Measurements from ENCODE around the gene SPTLC2.

SPTLC2 gene

DNA sequence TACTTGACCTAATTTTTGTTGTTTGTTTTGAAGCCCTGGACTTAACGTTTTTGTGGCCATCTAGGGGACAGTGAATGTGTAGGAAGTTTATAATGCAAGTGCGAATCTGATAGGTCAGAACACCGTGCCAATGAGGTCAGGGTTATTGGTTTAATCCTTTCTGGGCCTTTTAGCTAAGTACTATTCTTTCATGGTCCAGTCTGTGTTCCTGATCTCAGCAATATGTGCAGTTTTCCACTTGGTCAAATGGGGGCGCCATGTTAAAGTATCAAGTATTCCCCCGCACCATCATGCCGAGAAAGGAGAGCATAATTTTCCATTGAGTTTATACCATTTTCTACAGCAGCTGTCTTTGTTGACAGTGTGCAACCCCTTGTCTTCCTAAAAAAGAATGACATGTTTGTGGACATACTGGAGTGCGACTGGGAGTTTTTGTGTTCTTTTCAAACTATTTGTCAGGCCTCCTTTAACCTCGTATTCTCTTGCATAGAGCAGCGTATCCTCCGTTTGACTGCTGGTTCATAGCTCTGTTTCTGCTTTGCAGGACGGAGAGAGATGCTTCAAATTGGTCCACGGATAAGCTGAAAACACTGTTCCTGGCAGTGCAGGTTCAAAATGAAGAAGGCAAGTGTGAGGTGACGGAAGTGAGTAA, 157.2 kb downstream of the SPTLC2 start:
- DNase-seq (ENCODE audit: low read depth), result peak; percentile 90
- TF ChIP-seq, protein P1, sequence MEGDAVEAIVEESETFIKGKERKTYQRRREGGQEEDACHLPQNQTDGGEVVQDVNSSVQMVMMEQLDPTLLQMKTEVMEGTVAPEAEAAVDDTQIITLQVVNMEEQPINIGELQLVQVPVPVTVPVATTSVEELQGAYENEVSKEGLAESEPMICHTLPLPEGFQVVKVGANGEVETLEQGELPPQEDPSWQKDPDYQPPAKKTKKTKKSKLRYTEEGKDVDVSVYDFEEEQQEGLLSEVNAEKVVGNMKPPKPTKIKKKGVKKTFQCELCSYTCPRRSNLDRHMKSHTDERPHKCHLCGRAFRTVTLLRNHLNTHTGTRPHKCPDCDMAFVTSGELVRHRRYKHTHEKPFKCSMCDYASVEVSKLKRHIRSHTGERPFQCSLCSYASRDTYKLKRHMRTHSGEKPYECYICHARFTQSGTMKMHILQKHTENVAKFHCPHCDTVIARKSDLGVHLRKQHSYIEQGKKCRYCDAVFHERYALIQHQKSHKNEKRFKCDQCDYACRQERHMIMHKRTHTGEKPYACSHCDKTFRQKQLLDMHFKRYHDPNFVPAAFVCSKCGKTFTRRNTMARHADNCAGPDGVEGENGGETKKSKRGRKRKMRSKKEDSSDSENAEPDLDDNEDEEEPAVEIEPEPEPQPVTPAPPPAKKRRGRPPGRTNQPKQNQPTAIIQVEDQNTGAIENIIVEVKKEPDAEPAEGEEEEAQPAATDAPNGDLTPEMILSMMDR (conservative IDR thresholded peaks at IDR 0.05; ENCODE audit: low read depth, low read length), result peak; percentile 86
- peak overlapping the region; percentile 94 for H3K4me3 ChIP-seq (ENCODE audit: low read depth, low read length)

DNA sequence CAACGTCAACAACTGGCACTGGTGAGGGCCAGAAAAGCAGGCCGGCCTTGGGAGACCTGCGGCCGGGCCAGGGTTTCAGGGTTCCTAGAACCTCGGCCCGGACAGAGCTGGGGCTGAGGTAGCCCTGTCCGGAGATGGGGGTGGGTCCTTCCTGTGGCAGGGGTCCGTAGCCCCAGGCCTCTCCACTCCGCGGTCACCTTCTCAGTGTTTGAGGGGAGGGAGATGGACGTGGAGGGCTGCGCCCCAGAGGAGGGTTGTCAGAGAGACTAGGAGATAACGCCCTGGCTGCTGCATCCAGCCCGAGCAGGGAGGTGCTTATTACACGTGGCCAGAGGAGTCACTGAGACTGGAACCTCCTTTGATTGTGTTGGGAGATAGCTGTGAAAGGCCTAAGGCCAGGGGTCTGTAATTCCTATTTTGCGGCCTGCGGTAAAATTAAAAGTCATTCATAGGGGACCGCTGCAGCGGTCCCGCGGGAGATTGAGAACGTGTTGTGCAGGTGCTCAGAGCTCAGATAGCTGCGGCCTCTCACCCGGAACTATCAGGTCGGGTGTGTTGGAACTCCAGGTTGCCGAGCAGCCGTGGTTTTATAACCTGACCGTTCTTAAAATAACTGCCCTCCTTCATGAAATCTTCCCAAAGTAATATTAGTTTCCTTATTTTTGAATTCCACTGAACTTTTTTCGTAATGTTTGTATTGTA, 158.0 kb downstream of the SPTLC2 start:
- peak overlapping the region; percentile 94 for H3K4me3 ChIP-seq (ENCODE audit: low read depth, low read length)
- TF ChIP-seq, protein P1 (conservative IDR thresholded peaks at IDR 0.05; ENCODE audit: low read depth, low read length), result no peak
- peak; percentile 43 for DNase-seq (ENCODE audit: low read depth)

DNA sequence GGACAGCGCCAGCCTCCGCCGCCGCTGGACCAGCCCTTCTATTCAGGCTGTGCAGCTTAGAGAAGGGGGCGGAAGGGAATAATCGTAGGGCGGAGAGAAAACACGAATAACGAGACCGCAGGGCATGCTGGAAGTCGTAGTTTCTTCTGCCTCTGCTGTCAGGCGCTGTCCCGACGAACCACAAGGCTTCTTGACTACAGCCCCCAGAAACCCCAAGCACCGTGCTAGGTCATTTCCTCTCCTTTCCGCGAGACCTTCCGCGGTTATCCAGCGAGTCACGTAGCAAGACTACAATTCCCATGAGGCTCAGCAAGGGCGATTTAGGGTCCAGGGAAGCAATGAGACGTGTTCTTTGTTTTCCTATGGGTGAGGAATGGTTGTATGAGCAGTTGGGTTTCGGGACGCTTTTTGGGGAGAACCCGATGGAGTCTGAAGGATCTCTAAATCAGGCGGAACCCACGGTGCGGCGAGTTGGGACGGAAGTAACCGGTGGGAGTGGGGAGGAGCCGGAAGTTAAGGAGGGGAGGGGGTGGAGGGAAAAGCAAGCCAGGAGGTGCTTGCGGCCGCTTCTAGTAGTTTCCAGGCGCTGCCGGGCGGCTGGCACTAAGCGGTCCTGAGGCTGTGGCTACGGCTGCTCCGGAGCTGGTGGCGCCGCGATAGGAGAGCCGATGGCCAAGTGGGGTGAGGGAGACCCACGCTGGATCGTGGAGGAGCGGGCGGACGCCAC, 158.8 kb downstream of the SPTLC2 start, which contains the start of the genes AHSA1 and VIPAS39:
AHSA1 (plus strand) TSS at position 572 of the 727 bp plus-strand sequence; CDS start at position 669, 97 bp downstream.
VIPAS39 (minus strand) TSS at position 80 of the 727 bp plus-strand sequence. CDS start 3,499 bp downstream, outside the sequence.
- DNase-seq (ENCODE audit: low read depth), result peak; percentile 100
- TF ChIP-seq, protein P1 (conservative IDR thresholded peaks at IDR 0.05; ENCODE audit: low read depth, low read length), result no peak
- peak within 1 kb of the TSS; percentile 94 for H3K4me3 ChIP-seq (ENCODE audit: low read depth, low read length)

- peak; percentile 50 for DNase-seq (ENCODE audit: low read depth)
- TF ChIP-seq, protein P1 (conservative IDR thresholded peaks at IDR 0.05; ENCODE audit: low read depth, low read length), result no peak
- H3K4me3 ChIP-seq (ENCODE audit: low read depth, low read length), result peak overlapping the region; percentile 94
These were observed 159.3 kb downstream of the SPTLC2 start for GRCh38 chr14:77457115-77457521.
